K562 (cell line): Measurements from ENCODE around the gene C2. TPM values are rescaled to one million over a fixed set of nuclear protein-coding genes. Genes with fewer than 3 reads are reported as not detected.

ENCODE experiments used
- ATAC-seq: fragments of 200-7000 bp; cut with Tn5 transposase; 3 replicates; pipeline ENCODE4 v1.9.1; 2020; ENCODE audit warnings: moderate library complexity
- BruUV-seq: library from RNA; stranded (reverse); fragments of 400-500 nt; replicated peaks from 2 replicates; lab custom pipeline; 2021; lab: Mats Ljungman, UMichigan
- CTCF ChIA-PET: fragments of 300-600 bp; formaldehyde crosslinking; extraction: SDS; loops from one replicate; lab custom pipeline; 2021; ENCODE audit warnings: low intra/inter-chr PET ratio; lab: Yijun Ruan, JAX
- POLR2A ChIA-PET: fragments of 300-600, 350-650 bp; sonication (Branson Sonifier 250); formaldehyde crosslinking; extraction: SDS; loops from one replicate; lab custom pipeline; 2021; ENCODE audit warnings: antibody characterized with exemption, inconsistent platforms; lab: Yijun Ruan, JAX
- DNase-seq, 4 experiments: peaks; one replicate each; pipeline versions ENCODE4 v3.0.0 to v3.0.0-alpha.2; 2011 to 2018; ENCODE audit warnings: low spot score in 3 of 4, mixed read lengths in 3 of 4; ENCODE audit errors: extremely low read depth in 1 of 4
- FAIRE-seq: peaks from 2 replicates; lab custom pipeline; 2011; peaks lifted over from hg19 to GRCh38; lab: Jason Lieb, UNC
- H2AFZ ChIP-seq: 2 replicates; pipeline ENCODE4 v1.6.0; 2011; ENCODE audit warnings: low read depth, low read length, control low read depth, inconsistent platforms
- H3K27ac ChIP-seq: fragments of 200-600 bp; 3 replicates; pipeline ENCODE4 v1.8.0; 2011; ENCODE audit warnings: low read depth, mild to moderate bottlenecking, control low read depth, inconsistent platforms, low read length, moderate library complexity, mixed read lengths; ENCODE audit errors: extremely low read depth
- H3K27me3 ChIP-seq, 2 experiments: fragments of 300-600 bp in 1 of 2; 2 replicates in 1 of 2; 3 replicates in 1 of 2; pipeline versions ENCODE4 v1.6.0 to v1.8.0; 2011; ENCODE audit warnings: inconsistent platforms in 2 of 2, low read length in 2 of 2, mild to moderate bottlenecking in 1 of 2, mixed read lengths in 1 of 2, moderate library complexity in 1 of 2; ENCODE audit not compliant: control insufficient read depth in 2 of 2, insufficient read depth in 2 of 2
- H3K36me3 ChIP-seq: fragments of 300-600 bp; 3 replicates; pipeline ENCODE4 v1.8.0; 2011; ENCODE audit warnings: mild to moderate bottlenecking, low read length, inconsistent platforms; ENCODE audit not compliant: control insufficient read depth, insufficient read depth
- H3K4me1 ChIP-seq, 2 experiments: fragments of 200-600 bp in 1 of 2; replicated peaks in 1 of 2; 2 replicates in 1 of 2; 3 replicates in 1 of 2; pipeline versions ENCODE4 v1.5.1 to v1.8.0; 2011; ENCODE audit warnings: inconsistent platforms in 2 of 2, low read length in 2 of 2, mild to moderate bottlenecking in 1 of 2, mixed read lengths in 1 of 2, moderate library complexity in 1 of 2; ENCODE audit not compliant: control insufficient read depth in 2 of 2, insufficient read depth in 2 of 2
- H3K4me2 ChIP-seq: 2 replicates; pipeline ENCODE4 v1.6.1; 2011; ENCODE audit warnings: low read length, control low read depth, inconsistent platforms, mixed read lengths; ENCODE audit not compliant: insufficient read depth
- H3K4me3 ChIP-seq: fragments of 200-600 bp; sonication (generic), shearing (Covaris generic); 2 replicates; pipeline ENCODE4 v1.5.1; 2016; ENCODE audit warnings: control low read depth, inconsistent platforms
- H3K79me2 ChIP-seq: fragments of 200-600 bp; 3 replicates; pipeline ENCODE4 v1.8.0; 2011; ENCODE audit warnings: low read length, inconsistent platforms; ENCODE audit not compliant: control insufficient read depth, insufficient read depth
- H3K9ac ChIP-seq, 2 experiments: 2 replicates each; pipeline versions ENCODE4 v1.6.0 to v1.6.1; 2011; ENCODE audit warnings: low read depth in 2 of 2, low read length in 2 of 2, control low read depth in 1 of 2, inconsistent platforms in 1 of 2, mild to moderate bottlenecking in 1 of 2, mixed read lengths in 1 of 2; ENCODE audit not compliant: insufficient read depth in 1 of 2
- H3K9me1 ChIP-seq: one replicate; pipeline ENCODE4 v1.6.0; 2011; ENCODE audit warnings: inconsistent platforms, mild to moderate bottlenecking, low read length, moderate library complexity; ENCODE audit not compliant: control insufficient read depth, insufficient read depth
- H3K9me3 ChIP-seq: replicated peaks from 2 replicates; pipeline ENCODE4 v1.5.1; 2011; ENCODE audit warnings: low read depth, low read length, inconsistent platforms; ENCODE audit not compliant: control insufficient read depth, insufficient read depth
- H4K20me1 ChIP-seq: replicated peaks from 2 replicates; pipeline ENCODE4 v1.6.1; 2011; ENCODE audit warnings: low read length, inconsistent platforms, mixed read lengths; ENCODE audit not compliant: control insufficient read depth, insufficient read depth
- CUX1 ChIP-seq: fragments of 200-800 bp; sonication (Bioruptor generic); IDR thresholded peaks from 2 replicates; pipeline ENCODE4 v1.6.1; 2016; ENCODE audit warnings: missing genetic modification characterization, missing compliant biosample characterization
- CXXC5 ChIP-seq: fragments of 250-450 bp; sonication (Bioruptor Pico); IDR thresholded peaks from 2 replicates; pipeline ENCODE4 v1.8.0; 2022; ENCODE audit warnings: inconsistent platforms, mild to moderate bottlenecking, moderate library complexity
- KLF16 ChIP-seq: IDR thresholded peaks from 2 replicates; pipeline ENCODE4 v1.6.1; 2016; ENCODE audit warnings: antibody characterized with exemption
- POLR2AphosphoS2 ChIP-seq: IDR thresholded peaks from 2 replicates; pipeline ENCODE4 v1.6.1; 2012; ENCODE audit warnings: low read length, improper control_type of control experiment
- ZBTB40 ChIP-seq, 2 experiments: fragments of 450-650 bp in 1 of 2; sonication (generic) in 1 of 2; formaldehyde crosslinking in 1 of 2; IDR thresholded peaks; 2 replicates each; pipeline versions ENCODE4 v1.7.1 to v1.9.0; 2016 to 2022; ENCODE audit warnings: inconsistent platforms in 1 of 2, mild to moderate bottlenecking in 1 of 2, missing genetic modification reagents in 1 of 2
- WGBS: fragments of 100-300 bp; shearing (Covaris generic); methylation state at CpG from one replicate; pipeline ENCODE4 v1.1.6; 2016; ENCODE audit warnings: low coverage, mixed read lengths; ENCODE audit not compliant: insufficient coverage; ENCODE audit errors: missing lambda C conversion rate; 5-methylcytosine and 5-hydroxymethylcytosine counted together
- in situ Hi-C: fragments of 300-500 bp; cut with MboI; formaldehyde crosslinking; loops from 4 replicates; pipeline ENCODE4 v1.15.0; 2018; ENCODE audit warnings: inconsistent platforms, mixed read lengths
- intact Hi-C: fragments of 100-400 bp; cut with micrococcal nuclease; formaldehyde crosslinking; loops from 2 replicates; pipeline ENCODE4 v1.14.2; 2022
- polyA plus RNA-seq, 8 experiments: library from polyadenylated mRNA; depleted of rRNA in 4 of 8; stranded (reverse) in 5 of 8; unstranded in 3 of 8; fragments of >200 nt; fragmentation: Nextera tagmentation in 2 of 8; fragmentation: Illumina TruSeq in 1 of 8; extraction: Ambion mirVana in 2 of 8; extraction: Trizol in 1 of 8; gene quantifications; 2 replicates each; pipeline versions ENCODE4 v1.2.1 to v1.2.3, GENCODE V29; 2011 to 2014; ENCODE audit warnings: inconsistent platforms in 1 of 8, missing spikeins in 1 of 8
- total RNA-seq, 7 experiments: library from RNA; depleted of rRNA in 6 of 7; stranded (reverse); fragments of >200 nt in 6 of 7; fragmentation: Illumina TruSeq in 2 of 7; extraction: Trizol in 2 of 7; gene quantifications; 2 replicates each; pipeline versions ENCODE4 v1.2.1 to v1.2.3, GENCODE V29; 2011 to 2021; ENCODE audit warnings: low replicate concordance in 1 of 7

Gene C2
- total and polyA plus RNA-seq, 9 of the 15 experiments (the other 6 are each of a cell fraction or from before 2014, with no cell fraction given) = 0.05 to 1.1 (median 0.39) TPM; not detected in 1

GRCh38 chr6:31952140-31952805, 24.8 kb downstream of the C2 start:
- ChIA-PET CTCF (interaction anchor here (0.6 to 1.8 kb wide), 3 partner anchors 84 to 406 kb away, joined by 3 to 8 read pairs (median 3); partner anchors contain the start of gene LY6G5C), POLR2A (interaction anchor here (0.5 to 2.4 kb wide), 21 partner anchors 10 to 274 kb away, joined by 3 to 10 read pairs (median 4); partner anchors contain the start of genes DXO, EHMT2, HSPA1B and NEU1)
- Histone ChIP-seq H4K20me1 (no peaks in the 10 kb centered on the region), H3K9ac (no peak overlapping the region), H3K4me2 (no peak overlapping the region), H3K79me2 (peaks cover 8% of the 10 kb centered on the region), H3K4me3 (no peak overlapping the region), H3K9me1 (peaks cover 7% of the 10 kb centered on the region), H3K9me3 (no peaks in the 10 kb centered on the region), H3K27me3 (no peaks in the 10 kb centered on the region; a peak in 1 of 5 replicates), H3K36me3 (peaks cover 59% of the 10 kb centered on the region), H3K4me1 (peaks cover 17 to 24% of the 10 kb centered on the region in 2 experiments), H2AFZ (no peak overlapping the region), H3K27ac (0 out of 3 replicates have a peak overlapping the region, but pooled peaks have one; percentile 4)
- in situ Hi-C loops (loop anchor here (10.0 kb wide), 1 partner anchor 93 kb away; no protein-coding TSS in a partner anchor), intact Hi-C loops (no loop called here)
- BruUV-seq = no TSS peak
- ATAC-seq = peak; percentile 86
- peak; percentile 71 to 78 (median 73) for DNase-seq
- WGBS = 46% methylated on average over 5 of the region's 5 CpGs
- peak; percentile 80 for FAIRE-seq
- TF ChIP-seq POLR2AphosphoS2 (no peak), KLF16 (peak; percentile 51), ZBTB40 (IDR thresholded peaks at IDR 0.05) (no peak), ZBTB40 (CRISPR knock-in tag; IDR thresholded peaks at IDR 0.05) (no peak), CUX1 (CRISPR knock-in tag) (no peak), CXXC5 (CRISPR knock-in tag) (no peak)
